Activated B cell treated with CpG ODN at 0.5 μM for 24 hours (primary cell): ENCODE data around the gene SMARCC1. TPM values are rescaled to one million over a fixed set of nuclear protein-coding genes. Genes with fewer than 3 reads are reported as not detected.

Experiments used
- ATAC-seq: fragments of 200-7000 bp; cut with Tn5 transposase; one replicate; pipeline ENCODE4 v1.10.0; 2021; ENCODE audit warnings: low read depth, mild to moderate bottlenecking, moderate library complexity
- CTCF ChIA-PET: fragments of 350-600 bp; sonication (Branson Sonifier 250); formaldehyde crosslinking; loops from one replicate; lab custom pipeline; 2021; ENCODE audit warnings: antibody characterized with exemption; lab: Charles Lee
- POLR2A ChIA-PET: fragments of 350-600 bp; sonication (Branson Sonifier 250); formaldehyde crosslinking; loops from one replicate; lab custom pipeline; 2021; ENCODE audit warnings: antibody characterized with exemption; lab: Charles Lee
- DNase-seq: peaks from one replicate; pipeline ENCODE4 v3.0.0; 2022
- H3K27ac Mint-ChIP-seq: one replicate; pipeline ENCODE4 v1.8.0; 2020; ENCODE audit warnings: mixed read lengths
- H3K27me3 Mint-ChIP-seq: one replicate; pipeline ENCODE4 v1.8.0; 2021; ENCODE audit warnings: mixed read lengths
- H3K36me3 Mint-ChIP-seq: one replicate; pipeline ENCODE4 v1.8.0; 2021; ENCODE audit warnings: low read depth, mixed read lengths
- H3K4me1 Mint-ChIP-seq: one replicate; pipeline ENCODE4 v1.8.0; 2021; ENCODE audit warnings: mixed read lengths
- H3K4me3 Mint-ChIP-seq: one replicate; pipeline ENCODE4 v1.8.0; 2020; ENCODE audit warnings: mild to moderate bottlenecking, mixed read lengths
- H3K9me3 Mint-ChIP-seq: one replicate; pipeline ENCODE4 v1.8.0; 2020; ENCODE audit warnings: mixed read lengths
- intact Hi-C: fragments of 100-400 bp; cut with micrococcal nuclease; formaldehyde crosslinking; loops from one replicate; pipeline ENCODE4 v1.15.1; 2024
- total RNA-seq: library from RNA; stranded (reverse); gene quantifications from 2 replicates; pipeline ENCODE4 v1.2.3, GENCODE V29; 2022
- TF ChIP-seq, protein P1 (sequence below): fragments of 200-600 bp; IDR thresholded peaks from one replicate; pipeline ENCODE4 v1.8.0; 2022; ENCODE audit warnings: antibody characterized with exemption, mild to moderate bottlenecking

The SMARCC1 gene
- total RNA-seq, 1 donor from 2014 or later = 136 TPM

GRCh38 chr3:47588053-47588452 lies 193.6 kb downstream of the SMARCC1 start:
- ATAC-seq (no peak), DNase-seq (no peak)
- Mint-ChIP-seq H3K4me1 (no peaks in the 10 kb centered on the region), H3K27me3 (no peaks in the 10 kb centered on the region), H3K9me3 (no peaks in the 10 kb centered on the region), H3K27ac (no peak overlapping the region), H3K4me3 (no peak overlapping the region), H3K36me3 (peaks cover 66% of the 10 kb centered on the region)
- POLR2A ChIA-PET = no interaction called here
- CTCF ChIA-PET = no interaction called here
- TF ChIP-seq, protein P1, sequence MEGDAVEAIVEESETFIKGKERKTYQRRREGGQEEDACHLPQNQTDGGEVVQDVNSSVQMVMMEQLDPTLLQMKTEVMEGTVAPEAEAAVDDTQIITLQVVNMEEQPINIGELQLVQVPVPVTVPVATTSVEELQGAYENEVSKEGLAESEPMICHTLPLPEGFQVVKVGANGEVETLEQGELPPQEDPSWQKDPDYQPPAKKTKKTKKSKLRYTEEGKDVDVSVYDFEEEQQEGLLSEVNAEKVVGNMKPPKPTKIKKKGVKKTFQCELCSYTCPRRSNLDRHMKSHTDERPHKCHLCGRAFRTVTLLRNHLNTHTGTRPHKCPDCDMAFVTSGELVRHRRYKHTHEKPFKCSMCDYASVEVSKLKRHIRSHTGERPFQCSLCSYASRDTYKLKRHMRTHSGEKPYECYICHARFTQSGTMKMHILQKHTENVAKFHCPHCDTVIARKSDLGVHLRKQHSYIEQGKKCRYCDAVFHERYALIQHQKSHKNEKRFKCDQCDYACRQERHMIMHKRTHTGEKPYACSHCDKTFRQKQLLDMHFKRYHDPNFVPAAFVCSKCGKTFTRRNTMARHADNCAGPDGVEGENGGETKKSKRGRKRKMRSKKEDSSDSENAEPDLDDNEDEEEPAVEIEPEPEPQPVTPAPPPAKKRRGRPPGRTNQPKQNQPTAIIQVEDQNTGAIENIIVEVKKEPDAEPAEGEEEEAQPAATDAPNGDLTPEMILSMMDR = no peak
- intact Hi-C loops = no loop called here

DNA sequence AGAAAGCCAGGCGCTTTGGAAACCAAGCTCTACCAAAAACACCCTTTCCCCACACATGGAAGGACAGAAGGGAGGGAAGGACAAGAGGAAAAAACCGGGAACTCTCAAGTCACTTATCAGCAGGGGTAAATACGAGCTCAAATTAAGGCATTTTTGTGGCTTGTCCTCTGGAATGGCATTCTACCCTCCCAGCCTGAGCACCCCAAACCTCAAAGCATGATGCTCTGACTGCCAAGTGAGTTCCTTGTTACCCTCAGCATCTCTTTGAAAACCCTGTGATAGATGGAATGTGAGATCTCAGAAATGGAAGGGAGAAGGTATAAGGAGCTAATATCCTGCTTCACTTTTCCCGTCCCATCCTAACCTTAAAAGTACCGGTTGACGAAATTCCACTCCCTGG lies 194.9 kb downstream of the SMARCC1 start:
- POLR2A ChIA-PET = no interaction called here
- DNase-seq (no peak), ATAC-seq (no peak)
- CTCF ChIA-PET = no interaction called here
- Mint-ChIP-seq H3K9me3 (no peaks in the 10 kb centered on the region), H3K27me3 (no peaks in the 10 kb centered on the region), H3K4me1 (no peaks in the 10 kb centered on the region), H3K4me3 (no peak overlapping the region), H3K36me3 (peaks cover 58% of the 10 kb centered on the region), H3K27ac (no peak overlapping the region)
- TF ChIP-seq, protein P1 = no peak
- intact Hi-C loops = no loop called here

DNA sequence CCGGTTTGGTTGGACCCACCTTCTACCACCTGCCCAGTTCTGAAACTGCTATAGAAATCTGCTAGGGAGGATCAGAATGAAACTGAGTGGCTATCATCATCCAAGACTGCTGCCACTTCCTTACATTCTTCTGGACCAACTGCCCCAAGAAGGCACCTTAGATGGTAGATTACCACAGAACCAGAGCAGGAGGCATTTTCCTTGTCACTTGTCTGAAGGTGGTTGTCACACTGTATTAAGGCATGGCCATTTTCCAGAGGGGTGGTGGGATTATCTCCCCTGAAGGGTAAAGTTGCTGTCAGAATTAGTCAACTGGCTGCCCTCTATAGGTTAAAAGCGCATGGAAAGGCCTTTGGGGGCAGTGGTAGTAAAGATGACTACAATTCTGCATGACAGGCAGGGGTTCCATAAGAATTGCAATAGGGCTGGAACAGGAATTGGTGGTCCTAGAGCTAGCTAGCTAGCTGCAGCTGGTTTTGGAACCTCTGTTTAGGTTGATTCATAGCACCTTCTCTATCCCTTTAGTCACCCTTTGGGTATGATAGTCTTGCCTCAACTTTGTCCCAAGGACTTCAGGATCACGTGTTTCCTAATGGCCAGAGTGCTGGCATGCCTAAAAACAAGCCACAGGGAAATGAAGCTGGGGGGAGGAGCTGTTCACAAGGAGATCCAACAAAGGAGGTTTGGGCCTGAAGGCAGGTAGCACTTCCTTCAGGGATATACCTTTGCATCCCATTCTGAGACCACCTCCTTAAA lies 198.2 kb downstream of the SMARCC1 start:
- H3K9me3 Mint-ChIP-seq = no peaks in the 10 kb centered on the region
- no peak for DNase-seq
- peaks cover 2% of the 10 kb centered on the region for H3K4me1 Mint-ChIP-seq
- intact Hi-C loops = no loop called here
- no peak overlapping the region for H3K4me3 Mint-ChIP-seq
- peaks cover 11% of the 10 kb centered on the region for H3K27me3 Mint-ChIP-seq
- ChIA-PET POLR2A (no interaction called here), CTCF (no interaction called here)
- TF ChIP-seq, protein P1 = no peak
- H3K27ac Mint-ChIP-seq = no peak overlapping the region
- H3K36me3 Mint-ChIP-seq = peaks cover 29% of the 10 kb centered on the region
- no peak for ATAC-seq

- Mint-ChIP-seq H3K36me3 (peaks cover 13% of the 10 kb centered on the region), H3K4me3 (no peak overlapping the region), H3K9me3 (no peaks in the 10 kb centered on the region), H3K4me1 (peaks cover 2% of the 10 kb centered on the region), H3K27ac (no peak overlapping the region), H3K27me3 (peaks cover 11% of the 10 kb centered on the region)
- ATAC-seq (no peak), DNase-seq (no peak)
- TF ChIP-seq, protein P1 = no peak
- ChIA-PET POLR2A (no interaction called here), CTCF (no interaction called here)
- intact Hi-C loops = no loop called here
Measured at GRCh38 chr3:47581835-47582234, 199.9 kb downstream of the SMARCC1 start.

DNA sequence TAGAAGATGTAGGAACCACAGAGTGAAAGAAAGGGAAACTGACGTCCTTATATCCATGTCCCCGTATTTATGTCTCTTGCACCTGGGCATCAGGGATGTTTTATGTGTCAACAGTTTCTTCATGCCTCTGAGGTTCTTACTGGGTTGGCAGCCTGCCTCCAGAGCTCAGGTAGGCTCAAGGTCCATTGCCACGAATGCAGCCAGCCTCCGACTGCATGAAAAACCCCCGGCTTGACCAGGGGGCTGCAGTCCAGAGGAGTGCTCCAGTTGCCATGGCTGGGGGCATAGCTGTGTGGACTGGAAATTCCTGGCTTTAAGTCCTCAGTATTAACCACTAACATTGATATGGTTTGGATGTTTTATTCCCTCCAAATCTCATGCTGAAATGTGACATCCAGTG lies 200.3 kb downstream of the SMARCC1 start:
- TF ChIP-seq, protein P1 = no peak
- intact Hi-C loops = no loop called here
- DNase-seq (no peak), ATAC-seq (no peak)
- peaks cover 11% of the 10 kb centered on the region for H3K27me3 Mint-ChIP-seq
- no peak overlapping the region for H3K4me3 Mint-ChIP-seq
- POLR2A ChIA-PET = no interaction called here
- no peaks in the 10 kb centered on the region for H3K9me3 Mint-ChIP-seq
- H3K27ac Mint-ChIP-seq = no peak overlapping the region
- CTCF ChIA-PET = no interaction called here
- peaks cover 10% of the 10 kb centered on the region for H3K36me3 Mint-ChIP-seq
- H3K4me1 Mint-ChIP-seq = peaks cover 2% of the 10 kb centered on the region
